HG03045 (cell line): Measurements from ENCODE around the gene OR4F6.
"Not testable (repeated sequence)": the region's sequence is repeated elsewhere in the genome, so short reads cannot be mapped to it uniquely, and the experiment has no call there.

Experiments
- ATAC-seq: cut with Tn5 transposase; IDR thresholded peaks from one replicate; pipeline ENCODE4 v1.9.1; 2021; ENCODE audit warnings: mild to moderate bottlenecking, moderate library complexity; ENCODE audit not compliant: unreplicated experiment

OR4F6 gene, protein sequence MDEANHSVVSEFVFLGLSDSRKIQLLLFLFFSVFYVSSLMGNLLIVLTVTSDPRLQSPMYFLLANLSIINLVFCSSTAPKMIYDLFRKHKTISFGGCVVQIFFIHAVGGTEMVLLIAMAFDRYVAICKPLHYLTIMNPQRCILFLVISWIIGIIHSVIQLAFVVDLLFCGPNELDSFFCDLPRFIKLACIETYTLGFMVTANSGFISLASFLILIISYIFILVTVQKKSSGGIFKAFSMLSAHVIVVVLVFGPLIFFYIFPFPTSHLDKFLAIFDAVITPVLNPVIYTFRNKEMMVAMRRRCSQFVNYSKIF

DNA sequence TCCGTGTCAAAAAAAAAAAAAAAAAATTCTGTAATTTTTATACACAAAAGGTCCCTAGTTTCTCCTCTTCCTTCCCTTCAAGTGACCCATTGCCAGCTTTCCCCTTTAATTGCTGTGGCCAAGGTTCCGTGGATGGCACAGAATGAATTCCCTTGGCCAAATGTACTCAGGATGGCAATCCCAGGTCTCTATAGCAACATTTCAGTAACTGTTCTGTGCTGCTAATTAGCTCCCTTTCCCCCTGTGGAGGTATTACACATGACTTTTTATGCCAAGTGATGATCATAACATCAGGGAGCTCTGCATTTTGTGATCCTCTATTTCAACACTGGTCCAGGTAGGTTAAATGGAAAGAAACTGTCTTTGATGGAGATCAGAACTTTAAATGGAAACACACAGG lies at the start of gene OR4F6:
TSS of gene OR4F6 (plus strand) at position 301 of the 400 bp plus-strand sequence. CDS start 2,211 bp downstream, outside the sequence.
- ATAC-seq = no peak

DNA sequence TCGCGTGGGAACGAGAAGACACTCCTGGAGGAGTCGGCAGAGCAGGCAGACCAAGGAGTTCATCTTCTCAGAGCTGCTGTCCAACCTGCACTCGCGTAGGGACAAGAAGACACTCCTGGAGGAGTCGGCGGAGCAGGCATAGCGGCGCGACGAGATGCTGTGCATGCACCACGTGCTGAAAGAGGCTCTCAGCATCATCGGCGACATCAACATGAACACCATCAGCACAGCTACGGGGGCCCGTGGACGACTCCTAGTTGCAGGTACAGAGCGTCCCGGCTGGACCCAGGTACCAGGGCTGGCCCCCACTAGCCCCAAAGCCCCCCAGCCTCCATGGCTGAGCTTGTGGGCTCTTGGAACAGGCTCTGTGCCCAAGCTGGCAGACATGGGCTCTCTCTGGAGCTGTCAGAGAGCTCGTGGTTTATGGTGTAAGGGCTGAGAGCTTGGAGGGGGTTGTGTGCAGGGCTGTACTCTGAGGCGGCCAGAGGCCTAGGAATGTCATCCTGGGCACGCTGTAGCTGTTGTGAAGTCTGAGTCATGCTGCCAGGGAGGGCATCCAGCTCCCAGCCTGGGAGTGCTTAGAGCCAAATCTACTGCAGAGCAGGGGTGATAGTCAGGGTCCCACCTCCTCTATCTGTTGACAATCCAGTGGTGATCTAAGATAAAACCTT lies 38.5 kb upstream of the OR4F6 start:
- ATAC-seq = not testable (repeated sequence)

DNA sequence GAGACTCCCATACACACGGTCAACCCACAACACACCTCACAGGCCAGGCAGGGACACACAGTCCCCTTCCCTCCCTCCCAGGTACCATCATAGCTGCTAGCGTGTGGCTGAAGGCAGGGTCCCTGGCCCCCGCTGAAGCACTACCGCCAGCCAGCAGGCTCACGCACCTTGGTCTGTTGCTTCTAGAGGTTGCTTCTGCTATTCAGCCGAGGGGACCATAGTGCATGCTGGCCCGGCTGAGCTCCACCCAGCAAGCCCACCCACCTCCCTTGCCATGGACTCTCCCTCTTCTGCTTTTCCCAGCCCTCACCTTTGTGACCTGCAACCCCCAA lies 38.0 kb upstream of the OR4F6 start:
- not testable (repeated sequence) for ATAC-seq

DNA sequence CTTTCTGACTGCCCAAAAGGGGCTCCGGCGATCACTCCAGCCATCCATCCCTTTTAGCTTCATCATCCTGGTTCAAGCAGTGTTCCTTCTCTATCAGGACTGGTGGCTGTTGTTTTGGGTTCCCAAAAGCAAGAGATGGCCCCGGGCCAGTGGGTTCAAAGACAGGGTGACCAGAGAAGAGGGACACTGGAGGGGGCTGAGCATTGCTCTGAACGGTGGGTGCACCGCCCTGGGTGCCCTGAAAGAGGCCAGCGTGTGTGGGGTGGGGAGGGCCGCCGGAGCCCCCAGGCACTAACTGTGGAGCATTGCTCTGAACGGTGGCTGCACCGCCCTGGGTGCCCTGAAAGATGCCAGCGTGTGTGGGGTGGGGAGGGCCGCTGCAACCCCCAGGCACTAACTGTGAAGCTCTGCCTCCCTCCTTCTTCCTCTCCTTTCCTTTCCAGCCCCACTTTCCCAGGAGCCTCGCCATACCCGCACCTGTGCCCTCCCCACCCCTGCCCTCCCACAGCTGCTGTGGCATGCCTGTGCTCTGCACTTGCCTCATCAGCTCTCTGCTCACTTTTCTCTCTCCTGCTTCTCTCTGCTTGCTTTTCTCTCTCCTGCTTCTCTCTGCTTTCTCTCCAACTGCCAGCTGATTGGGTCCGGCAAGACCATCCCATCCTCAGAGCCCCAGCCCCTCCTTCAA lies 37.4 kb upstream of the OR4F6 start:
- no peak for ATAC-seq

DNA sequence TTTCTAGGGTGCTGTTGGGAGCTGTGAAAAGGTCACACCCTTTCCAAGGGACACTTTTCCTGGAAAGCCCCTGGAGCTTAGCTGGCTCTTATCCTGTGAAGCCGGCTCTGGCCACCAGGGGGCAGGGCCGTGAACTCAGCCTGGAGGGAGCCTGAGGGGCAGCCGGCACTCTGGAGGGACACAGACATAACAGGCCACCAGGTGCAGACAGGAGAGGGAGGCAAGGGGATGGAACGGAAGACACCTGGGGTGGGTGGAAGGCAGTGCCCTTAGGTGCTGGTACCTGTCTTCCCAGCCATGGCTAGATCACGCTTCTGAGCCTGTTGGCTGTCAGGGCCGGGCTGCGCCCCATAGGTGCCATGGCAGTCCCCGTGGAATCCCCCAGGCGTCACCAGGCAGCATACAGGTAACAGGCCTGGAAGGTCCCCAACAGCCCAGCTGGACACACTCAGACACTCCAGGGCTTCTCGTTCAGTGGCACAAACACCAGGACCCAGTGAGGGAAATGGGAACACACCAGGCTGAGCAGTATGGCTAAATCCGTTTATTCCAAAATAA lies 36.1 kb upstream of the OR4F6 start:
- ATAC-seq = not testable (repeated sequence)

DNA sequence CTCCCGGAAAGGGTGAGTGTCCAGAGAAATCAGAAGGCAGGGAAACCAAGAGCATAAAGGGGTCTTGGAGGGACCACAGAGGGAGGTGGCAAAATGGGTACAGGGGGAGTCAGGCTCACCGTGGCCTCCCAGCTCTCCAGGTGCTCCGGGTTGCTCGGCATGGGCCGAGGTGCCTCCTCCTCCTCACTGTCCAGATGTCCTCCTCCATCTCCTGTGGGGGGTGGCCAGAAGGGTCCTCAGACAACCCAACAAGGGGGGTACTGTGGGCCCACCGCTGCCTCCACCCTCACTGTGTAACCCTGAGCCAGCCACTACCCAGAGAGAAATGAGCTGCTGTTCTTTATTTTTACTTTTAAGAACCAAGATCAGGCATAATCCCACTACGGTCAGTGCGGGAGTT lies 30.4 kb upstream of the OR4F6 start:
- no peak for ATAC-seq

DNA sequence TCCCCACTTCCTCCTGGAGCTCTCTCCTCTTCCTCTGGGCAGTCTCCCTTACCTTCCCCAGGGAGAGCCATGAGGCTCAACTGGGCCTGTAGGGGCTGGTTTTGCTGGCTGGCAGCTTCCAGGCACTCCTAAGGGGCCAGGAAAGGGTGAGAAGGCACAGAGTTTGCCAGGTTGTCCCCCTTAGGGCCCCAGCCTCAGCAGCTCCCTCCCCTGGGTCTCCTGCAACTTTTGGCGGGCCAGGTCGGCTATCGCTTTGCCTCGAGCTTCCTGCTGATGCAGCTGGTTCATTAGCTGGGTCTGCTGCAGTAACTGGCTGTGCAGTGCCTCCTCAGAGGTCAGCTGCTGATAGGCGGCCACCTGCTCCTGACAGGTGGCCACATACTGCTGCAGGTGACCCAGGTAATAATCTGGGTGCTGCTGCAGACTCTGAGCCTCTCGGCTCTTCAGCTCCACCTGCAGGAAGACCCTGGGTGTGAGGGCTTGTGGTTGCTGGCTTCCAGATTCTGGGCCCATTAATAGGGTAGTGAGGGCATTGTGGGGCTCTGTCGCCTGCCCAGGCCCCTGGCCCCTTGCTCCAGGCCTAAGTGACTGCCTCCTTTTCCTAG lies 29.7 kb upstream of the OR4F6 start:
- ATAC-seq = no peak

DNA sequence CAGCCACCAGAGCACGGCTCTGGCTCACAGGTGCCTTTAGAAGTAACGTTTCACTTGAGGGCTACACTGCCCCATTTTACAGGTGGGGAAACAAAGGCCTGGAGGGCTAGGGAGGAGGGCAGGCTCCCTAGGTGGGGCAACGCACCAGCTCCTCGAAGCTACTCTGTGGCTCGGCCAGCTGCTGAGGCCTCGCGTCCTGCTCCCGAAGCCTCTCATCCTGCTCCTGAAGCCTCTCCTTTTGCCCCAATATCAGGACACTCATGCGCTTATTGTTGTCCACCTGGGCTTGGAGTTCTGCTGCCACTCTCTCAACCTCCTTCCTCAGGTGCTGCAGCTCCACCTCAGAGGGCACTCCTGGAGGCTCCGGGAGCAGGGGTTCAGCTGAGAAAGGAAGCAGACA lies 28.2 kb upstream of the OR4F6 start:
- no peak for ATAC-seq

DNA sequence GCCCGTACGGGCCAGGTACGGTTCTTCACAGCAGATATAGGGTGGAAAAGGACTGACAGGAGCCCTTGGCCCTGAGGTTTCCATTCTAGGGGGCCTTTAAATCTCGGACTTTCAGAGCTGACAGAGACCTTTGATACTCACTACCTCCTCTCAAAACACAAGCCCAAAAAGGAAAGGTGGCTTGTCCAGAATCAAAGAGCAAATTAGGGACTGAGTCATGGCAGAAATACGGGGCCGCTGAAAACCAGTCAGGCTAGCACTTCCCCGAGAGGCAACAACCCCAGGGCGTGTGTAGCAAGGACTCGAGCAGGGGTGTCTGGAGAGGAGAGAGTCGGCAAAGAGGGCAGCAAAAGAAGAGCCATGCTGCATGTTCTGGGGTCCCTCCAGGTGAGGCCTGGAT lies 24.7 kb upstream of the OR4F6 start:
- ATAC-seq = not testable (repeated sequence)

DNA sequence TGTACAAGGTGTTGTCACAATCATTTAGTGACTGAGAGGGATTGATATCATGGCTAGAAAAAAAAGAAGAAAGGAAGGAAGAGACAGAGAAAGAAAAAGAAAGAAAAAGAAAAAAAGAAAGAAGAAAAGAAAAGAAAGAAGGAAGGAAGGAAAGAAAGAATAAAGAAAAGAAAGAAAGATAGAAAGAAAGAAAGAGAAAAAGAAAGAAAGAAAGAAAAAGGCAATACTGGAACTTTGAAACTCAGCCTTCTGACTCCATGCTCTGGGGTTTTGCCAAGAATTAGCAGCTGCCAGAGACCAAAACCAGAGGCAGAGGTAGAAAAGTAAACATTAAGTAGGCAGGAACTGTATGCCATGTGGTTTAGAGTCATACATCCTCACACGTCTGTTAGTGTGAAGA lies 23.1 kb upstream of the OR4F6 start:
- ATAC-seq = not testable (repeated sequence)

DNA sequence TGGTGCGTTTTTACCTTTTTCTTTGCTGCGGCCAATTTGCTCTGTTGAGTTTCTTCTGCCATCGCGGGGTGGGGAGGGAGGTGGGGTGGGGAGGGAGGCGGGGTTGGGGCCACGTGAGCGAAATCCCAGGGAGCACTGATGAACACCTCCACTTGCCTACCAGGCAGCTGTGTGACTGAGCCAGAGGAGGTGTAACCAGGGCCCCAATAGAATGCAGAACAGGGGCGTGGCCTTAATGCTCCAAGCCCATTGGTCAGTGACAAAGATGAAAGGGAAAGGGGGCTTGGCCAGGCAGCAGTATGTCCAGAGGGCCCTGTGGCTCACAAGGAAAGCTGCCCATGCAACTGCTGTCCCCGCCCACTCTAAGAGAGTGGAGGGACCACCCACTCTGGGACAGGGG lies 21.4 kb upstream of the OR4F6 start:
- ATAC-seq = no peak

DNA sequence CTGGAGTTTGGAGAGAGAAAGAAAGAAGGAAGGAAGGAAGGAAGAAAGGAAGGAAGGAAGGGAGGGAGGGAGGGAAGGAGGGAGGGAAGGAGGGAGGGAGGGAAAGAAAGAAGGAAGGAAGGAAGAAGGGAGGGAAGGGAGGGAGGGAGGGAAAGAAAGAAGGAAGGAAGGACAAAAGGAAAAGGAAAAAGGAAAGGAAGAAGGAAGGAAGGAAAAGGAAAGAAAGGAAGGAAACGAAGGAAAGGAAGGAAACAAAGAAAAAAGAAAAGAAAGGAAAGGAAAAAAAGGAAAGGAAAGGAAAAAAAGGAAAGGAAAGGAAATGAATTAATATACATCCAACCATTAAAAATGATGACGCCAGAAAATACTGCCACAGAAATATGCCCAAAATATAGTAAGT lies 18.7 kb upstream of the OR4F6 start:
- no peak for ATAC-seq

DNA sequence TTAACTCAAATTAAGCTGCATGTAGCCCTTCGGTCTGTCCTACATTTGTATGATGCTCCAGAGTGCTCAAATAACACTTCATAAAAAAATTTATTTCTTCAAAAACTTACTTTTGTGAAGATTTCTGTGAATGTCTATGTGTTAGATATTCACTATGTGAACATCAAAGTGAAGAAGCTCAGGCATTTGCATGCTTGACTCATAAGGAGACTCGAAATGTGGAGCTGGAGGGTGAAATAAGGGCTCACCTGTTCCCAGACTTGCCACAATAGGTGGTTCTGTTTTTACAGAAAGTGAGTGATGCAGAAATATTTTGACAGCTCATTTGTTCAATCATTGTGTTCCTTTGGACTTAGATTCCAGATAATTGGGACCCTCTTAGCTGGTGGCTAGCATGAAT lies 16.9 kb upstream of the OR4F6 start:
- not testable (repeated sequence) for ATAC-seq

DNA sequence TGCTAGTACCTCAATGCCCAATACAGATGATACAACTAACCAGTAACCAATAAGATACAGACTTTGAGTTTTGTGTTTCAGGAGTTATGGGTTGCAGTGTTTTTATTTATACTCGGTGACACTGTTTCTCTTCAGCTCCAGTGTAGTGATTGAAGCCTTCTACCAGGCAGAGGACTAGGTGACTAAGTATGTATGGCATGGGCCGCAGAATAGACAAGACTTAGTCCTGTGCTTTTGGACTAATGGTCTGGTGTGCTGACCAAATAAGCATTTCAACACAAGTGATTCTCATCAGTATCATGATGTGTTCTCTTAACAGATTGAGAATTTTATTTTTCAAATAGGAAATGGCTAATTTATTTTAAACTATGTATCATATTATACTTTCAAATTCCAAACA lies 15.3 kb upstream of the OR4F6 start:
- not testable (repeated sequence) for ATAC-seq

DNA sequence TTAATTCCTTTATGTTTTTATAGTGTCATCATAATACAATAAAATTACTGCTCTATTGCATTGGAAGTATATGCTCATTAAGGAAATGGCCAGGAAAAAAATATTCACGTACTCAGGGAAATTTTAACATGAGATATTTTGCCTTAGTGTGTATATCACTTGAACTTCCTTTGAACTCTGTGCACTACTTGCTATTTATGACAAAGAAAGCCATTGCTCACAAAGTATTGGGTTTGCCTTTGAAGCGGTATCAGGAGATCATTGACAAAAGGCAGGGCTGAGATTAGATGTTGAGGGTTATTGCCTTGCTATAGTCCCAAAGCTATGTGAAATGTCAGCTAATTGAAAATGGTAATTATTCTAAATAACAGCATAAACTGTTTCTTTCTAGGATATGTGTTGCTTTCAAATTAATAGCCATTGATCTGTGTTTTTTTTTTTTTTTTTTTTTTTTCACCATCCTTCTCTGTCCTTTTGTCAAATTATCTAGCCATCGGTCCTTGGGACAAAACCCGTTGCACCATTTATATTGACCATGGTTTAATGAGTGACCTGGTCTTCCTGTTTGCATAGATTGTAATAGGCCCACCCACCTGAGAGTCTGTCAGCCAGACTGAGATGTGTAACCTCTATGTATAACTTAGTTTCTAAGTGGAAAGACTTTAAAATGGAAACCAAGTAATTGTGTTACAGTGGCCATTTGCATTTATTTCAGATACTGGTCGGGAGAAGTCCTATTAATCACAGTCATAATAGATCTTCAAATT lies 14.6 kb upstream of the OR4F6 start:
- ATAC-seq = not testable (repeated sequence)

DNA sequence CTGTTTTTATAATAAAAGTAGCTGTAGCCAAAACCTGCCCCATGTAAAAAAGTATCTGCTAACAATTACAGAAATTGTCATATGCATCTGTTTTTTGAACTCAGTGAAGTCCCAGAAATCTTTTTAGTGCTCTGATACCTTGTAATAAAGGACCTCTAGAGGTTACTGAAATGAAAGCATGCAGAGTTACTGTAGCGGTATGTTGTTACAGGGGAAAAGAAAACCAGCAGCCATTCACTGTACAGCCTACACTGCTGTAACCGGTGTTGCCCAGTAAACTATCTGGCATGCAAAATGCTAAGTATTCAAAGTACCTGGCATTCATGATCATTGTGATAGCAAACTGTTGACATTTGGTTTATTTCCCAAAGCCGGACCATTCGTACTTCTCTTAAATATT lies 12.6 kb upstream of the OR4F6 start:
- ATAC-seq = not testable (repeated sequence)

DNA sequence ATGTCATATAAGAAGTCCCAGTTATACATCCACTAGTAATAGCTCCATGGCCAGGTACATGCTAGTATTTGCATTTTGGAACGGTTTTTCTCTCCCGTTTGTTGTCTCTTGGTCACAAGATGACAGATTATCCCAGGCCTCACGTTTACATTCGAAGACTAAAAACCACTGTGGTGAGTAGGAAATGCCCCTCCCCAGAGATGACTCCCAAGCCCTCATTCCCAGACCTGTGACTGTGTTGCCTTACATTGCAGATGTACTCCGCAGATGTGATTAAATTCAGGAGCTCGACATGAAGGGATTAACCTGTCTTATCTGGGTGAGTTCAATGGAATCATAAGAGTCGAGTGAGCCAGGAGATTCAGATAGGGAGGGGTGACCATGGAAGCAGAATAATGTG lies 9.3 kb upstream of the OR4F6 start:
- ATAC-seq = not testable (repeated sequence)

DNA sequence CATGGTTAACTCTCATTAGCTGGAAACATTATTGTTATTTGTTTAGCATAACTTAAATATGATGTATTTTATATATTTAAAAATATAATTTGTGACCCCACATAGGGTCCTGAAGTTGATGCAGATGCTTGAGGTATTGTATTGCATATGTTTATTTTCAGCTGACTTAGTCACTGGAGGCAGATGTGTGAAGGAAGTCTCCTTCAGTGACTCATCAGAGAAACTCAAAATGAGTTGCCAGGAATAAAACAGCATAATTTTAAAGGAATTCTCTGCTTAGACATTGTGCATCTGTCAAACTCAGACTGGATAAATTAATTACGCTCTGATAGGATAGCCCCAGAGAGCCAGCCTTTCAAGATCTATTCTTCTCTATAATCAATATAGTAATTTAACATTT lies 7.9 kb upstream of the OR4F6 start:
- no peak for ATAC-seq

DNA sequence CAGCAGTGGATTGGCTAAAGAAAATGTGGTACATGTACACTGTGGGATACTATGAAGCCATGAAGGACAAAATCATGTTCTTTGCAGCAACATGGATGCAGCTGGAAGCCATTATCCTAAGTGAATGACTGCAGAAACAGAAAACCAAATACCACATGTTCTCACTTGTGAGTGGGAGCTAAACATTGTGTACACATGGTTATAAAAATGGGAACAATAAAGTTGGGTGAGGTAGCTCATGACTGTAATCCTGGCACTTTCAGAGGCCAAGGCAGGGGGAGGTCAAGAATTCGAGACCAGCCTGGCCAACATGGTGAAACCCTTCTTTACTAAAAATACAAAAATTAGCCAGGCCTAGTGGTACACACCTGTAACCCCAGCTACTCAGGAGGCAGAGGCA lies 3.6 kb upstream of the OR4F6 start:
- no peak for ATAC-seq

DNA sequence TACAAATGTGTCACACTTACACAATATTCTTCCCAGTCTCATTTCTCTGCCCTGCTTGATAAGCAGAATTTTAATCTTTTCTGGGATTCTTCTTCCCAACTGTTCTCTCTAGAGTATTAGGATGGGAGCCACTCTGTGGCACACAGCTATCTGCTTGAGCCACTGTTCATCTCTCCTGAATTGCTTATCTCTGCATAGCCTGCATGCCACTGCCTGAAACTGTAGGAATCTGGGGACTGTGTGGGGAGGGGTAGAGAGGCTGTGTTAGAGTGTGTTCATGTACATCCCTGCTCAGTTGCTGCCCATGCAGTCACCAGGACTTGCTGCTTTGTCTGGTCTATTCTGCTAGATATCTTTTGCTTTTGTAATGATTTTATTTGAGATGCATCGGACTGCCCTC lies 2.3 kb upstream of the OR4F6 start:
- ATAC-seq = no peak

DNA sequence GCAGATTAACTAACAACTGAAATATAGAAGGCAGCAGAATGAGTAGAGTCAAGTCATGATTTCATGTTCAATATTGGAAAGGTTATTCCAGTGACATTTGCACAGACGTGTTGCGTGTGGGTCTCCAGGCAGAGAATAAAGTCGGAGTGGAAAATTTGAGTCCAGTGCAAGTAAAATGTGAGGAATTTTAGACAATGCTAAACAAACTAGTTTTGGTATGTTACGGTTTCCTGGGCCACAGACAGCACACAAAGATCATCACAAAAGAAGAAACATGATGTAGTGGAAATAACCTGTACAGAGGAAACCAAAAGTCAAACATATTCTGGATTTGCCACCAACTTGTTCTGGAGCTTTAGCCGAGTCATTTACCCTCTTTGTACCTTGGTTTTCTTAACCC lies 367 bp downstream of the OR4F6 start:
- ATAC-seq = no peak
